Spleen (tissue), 11 donors: Measurements from ENCODE around the gene PXMP2. TPM values are rescaled to one million over a fixed set of nuclear protein-coding genes. Genes with fewer than 3 reads are reported as not detected.

Source experiments
- DNase-seq: peaks from one replicate; pipeline ENCODE4 v3.0.0-alpha.2; 2020
- H3K27ac ChIP-seq, 8 donors: fragments of 200-600 bp; sonication (generic) in 7 of 8; 1 replicate in 4 of 8; 2 replicates in 4 of 8; pipeline versions ENCODE4 v1.5.0 to v1.8.0; 2016 to 2021; ENCODE audit warnings: inconsistent platforms in 4 of 8, mild to moderate bottlenecking in 4 of 8, moderate library complexity in 1 of 8
- H3K27me3 ChIP-seq, 7 donors: fragments of 200-600 bp; sonication (generic) in 6 of 7; replicated peaks in 1 of 7; 1 replicate in 4 of 7; 2 replicates in 3 of 7; pipeline versions ENCODE4 v1.5.0 to v1.8.0; 2016 to 2021; ENCODE audit warnings: inconsistent platforms in 3 of 7, mild to moderate bottlenecking in 1 of 7
- H3K36me3 ChIP-seq, 6 donors: fragments of 200-600 bp; sonication (generic) in 5 of 6; 1 replicate in 4 of 6; 2 replicates in 2 of 6; pipeline versions ENCODE4 v1.5.0 to v1.8.0; 2016 to 2021; ENCODE audit warnings: inconsistent platforms in 2 of 6
- H3K4me1 ChIP-seq, 6 donors: fragments of 200-600 bp; sonication (generic) in 5 of 6; 1 replicate in 3 of 6; 2 replicates in 3 of 6; pipeline versions ENCODE4 v1.5.0 to v1.8.0; 2016 to 2021; ENCODE audit warnings: inconsistent platforms in 3 of 6
- H3K4me3 ChIP-seq, 8 donors: fragments of 200-600 bp; sonication (generic) in 7 of 8; 1 replicate in 4 of 8; 2 replicates in 4 of 8; pipeline versions ENCODE4 v1.5.0 to v1.8.0; 2016 to 2021; ENCODE audit warnings: inconsistent platforms in 4 of 8, mild to moderate bottlenecking in 4 of 8, moderate library complexity in 2 of 8
- H3K9me3 ChIP-seq, 8 donors: fragments of 200-600 bp; sonication (generic) in 7 of 8; 1 replicate in 4 of 8; 2 replicates in 4 of 8; pipeline versions ENCODE4 v1.5.0 to v1.8.0; 2016 to 2021; ENCODE audit warnings: inconsistent platforms in 4 of 8
- CTCF ChIP-seq, 11 experiments: fragments of 200-600 bp in 7 of 11; fragments of 450-650 bp in 4 of 11; sonication (generic) in 4 of 11; IDR thresholded peaks in 8 of 11; conservative IDR thresholded peaks in 3 of 11; 1 replicate in 7 of 11; 2 replicates in 4 of 11; pipeline versions ENCODE4 v1.4.0 to v1.8.0; 2016 to 2021; ENCODE audit warnings: antibody characterized with exemption in 11 of 11, inconsistent platforms in 4 of 11, mild to moderate bottlenecking in 1 of 11
- POLR2A ChIP-seq, 3 donors: fragments of 450-650 bp; IDR thresholded peaks; one replicate each; pipeline ENCODE4 v1.5.1; 2017; ENCODE audit warnings: antibody characterized with exemption in 3 of 3, mild to moderate bottlenecking in 1 of 3
- POLR2AphosphoS5 ChIP-seq, 3 donors: sonication (generic); formaldehyde crosslinking; IDR thresholded peaks; one replicate each; pipeline ENCODE4 v1.5.1; 2017; ENCODE audit warnings: antibody characterized with exemption in 3 of 3
- WGBS, 5 donors: extraction: QIAGEN DNeasy Blood & Tissue Kit in 3 of 5; methylation state at CpG; one replicate each; pipeline versions ENCODE4 v1.1.5 to v1.1.7; 2013 to 2018; 5-methylcytosine and 5-hydroxymethylcytosine counted together
- intact Hi-C: fragments of 100-400 bp; cut with DNase I; formaldehyde crosslinking; loops from one replicate; pipeline ENCODE4 v1.15.0; 2023; ENCODE audit warnings: low total_unique reads
- polyA plus RNA-seq, 3 donors: library from polyadenylated mRNA; stranded (reverse); fragments of 200-250 nt; gene quantifications; one replicate each; pipeline ENCODE4 v1.2.1, GENCODE V29; 2013
- total RNA-seq, 7 donors: library from RNA; depleted of rRNA in 3 of 7; stranded (reverse); fragments of >200 nt in 3 of 7; fragmentation: NEBNext Ultra II Directional in 4 of 7; extraction: Animal tissue kit (Norgen Biotek cat#: 25700) in 4 of 7; gene quantifications; one replicate each; pipeline versions ENCODE4 v1.1.0 to v1.2.1, GENCODE V29; 2016 to 2021
- donor health status: healthy with polysubstance abuse.
- donor health status: DM: no; HTN: no; CAD: no; lungs with moderate emphysema.
- donor health status: DM: no; HTN: no; CAD: no.
- donor health status: Bipolar disorder and iron deficiency.
- donor health status: healthy.
- donor health status: DM: no; HTN: no; CAD: no.
- donor health status: DM: yes; HTN: yes; CAD: no.

The PXMP2 gene
- total and polyA plus RNA-seq, 10 donors: 3.3 to 19.6 (median 9.7) TPM

- TF ChIP-seq CTCF (IDR thresholded peaks at IDR 0.05 in 8 of 11, conservative IDR thresholded peaks at IDR 0.05 in 3 of 11) (no peak), POLR2AphosphoS5 (IDR thresholded peaks at IDR 0.05) (peak in 1 of 3 donors; percentile 8)
- Histone ChIP-seq H3K4me1 (peaks cover 0 to 3% (median 0%) of the 10 kb centered on the region in 6 donors), H3K27me3 (no peaks in the 10 kb centered on the region), H3K4me3 (no peak overlapping the region), H3K9me3 (no peaks in the 10 kb centered on the region), H3K27ac (no peak overlapping the region), H3K36me3 (peaks cover 0 to 96% (median 48%) of the 10 kb centered on the region in 6 donors)
- DNase-seq: peak; percentile 67
- intact Hi-C loops: no loop called here
- 94 to 97% (median 96%) methylated on average over 22 to 27 of the region's 27 CpGs for WGBS, 5 donors
Observed at GRCh38 chr12:132649226-132649945, 38.0 kb upstream of the PXMP2 start.

GRCh38 chr12:132651444-132652100, 35.8 kb upstream of the PXMP2 start:
- DNase-seq: peak; percentile 29
- intact Hi-C loops: no loop called here

GRCh38 chr12:132653567-132654290, 33.7 kb upstream of the PXMP2 start:
- 86 to 92% (median 88%) methylated on average over 7 of the region's 7 CpGs for WGBS, 5 donors
- Histone ChIP-seq H3K9me3 (no peaks in the 10 kb centered on the region), H3K27ac (peak overlapping the region in 5 of 8 donors; percentile 15 to 56 (median 39)), H3K27me3 (no peaks in the 10 kb centered on the region), H3K4me3 (no peak overlapping the region), H3K4me1 (peaks cover 0 to 12% (median 0%) of the 10 kb centered on the region in 6 donors), H3K36me3 (peaks cover 0 to 100% (median 67%) of the 10 kb centered on the region in 6 donors)
- intact Hi-C loops: no loop called here
- DNase-seq: no peak
- TF ChIP-seq POLR2A (IDR thresholded peaks at IDR 0.05) (no peak), POLR2AphosphoS5 (IDR thresholded peaks at IDR 0.05) (no peak), CTCF (IDR thresholded peaks at IDR 0.05 in 8 of 11, conservative IDR thresholded peaks at IDR 0.05 in 3 of 11) (no peak)

More at GRCh38 chr12:132651444-132652100, 35.8 kb upstream of the PXMP2 start:
- Histone ChIP-seq H3K27me3 (no peaks in the 10 kb centered on the region), H3K36me3 (peaks cover 0 to 100% (median 61%) of the 10 kb centered on the region in 6 donors), H3K27ac (peak overlapping the region in 1 of 8 donors; percentile 29), H3K4me3 (no peak overlapping the region), H3K4me1 (peaks cover 0 to 5% (median 0%) of the 10 kb centered on the region in 6 donors), H3K9me3 (no peaks in the 10 kb centered on the region)
- TF ChIP-seq POLR2A (IDR thresholded peaks at IDR 0.05) (no peak), CTCF (IDR thresholded peaks at IDR 0.05 in 8 of 11, conservative IDR thresholded peaks at IDR 0.05 in 3 of 11) (no peak), POLR2AphosphoS5 (IDR thresholded peaks at IDR 0.05) (no peak)
- 80 to 88% (median 84%) methylated on average over 9 of the region's 9 CpGs for WGBS, 5 donors
